Measurements from ENCODE around the gene AIG1.

- TF ChIP-seq, protein P1, sequence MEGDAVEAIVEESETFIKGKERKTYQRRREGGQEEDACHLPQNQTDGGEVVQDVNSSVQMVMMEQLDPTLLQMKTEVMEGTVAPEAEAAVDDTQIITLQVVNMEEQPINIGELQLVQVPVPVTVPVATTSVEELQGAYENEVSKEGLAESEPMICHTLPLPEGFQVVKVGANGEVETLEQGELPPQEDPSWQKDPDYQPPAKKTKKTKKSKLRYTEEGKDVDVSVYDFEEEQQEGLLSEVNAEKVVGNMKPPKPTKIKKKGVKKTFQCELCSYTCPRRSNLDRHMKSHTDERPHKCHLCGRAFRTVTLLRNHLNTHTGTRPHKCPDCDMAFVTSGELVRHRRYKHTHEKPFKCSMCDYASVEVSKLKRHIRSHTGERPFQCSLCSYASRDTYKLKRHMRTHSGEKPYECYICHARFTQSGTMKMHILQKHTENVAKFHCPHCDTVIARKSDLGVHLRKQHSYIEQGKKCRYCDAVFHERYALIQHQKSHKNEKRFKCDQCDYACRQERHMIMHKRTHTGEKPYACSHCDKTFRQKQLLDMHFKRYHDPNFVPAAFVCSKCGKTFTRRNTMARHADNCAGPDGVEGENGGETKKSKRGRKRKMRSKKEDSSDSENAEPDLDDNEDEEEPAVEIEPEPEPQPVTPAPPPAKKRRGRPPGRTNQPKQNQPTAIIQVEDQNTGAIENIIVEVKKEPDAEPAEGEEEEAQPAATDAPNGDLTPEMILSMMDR (IDR thresholded peaks at IDR 0.05): no peak
- TF ChIP-seq EP300 (IDR thresholded peaks at IDR 0.05): no peak
Observed at GRCh38 chr6:143110572-143110971, 49.9 kb downstream of the AIG1 start.
